Kidney epithelial cell (primary cell): ENCODE data around the gene DPP3. TPM values are rescaled to one million over a fixed set of nuclear protein-coding genes. Genes with fewer than 3 reads are reported as not detected.

ENCODE experiments used
- DNase-seq: peaks from one replicate; pipeline ENCODE4 v3.0.0-alpha.2; 2010; ENCODE audit warnings: low read depth
- H3K27me3 ChIP-seq: 2 replicates; pipeline ENCODE4 v1.6.0; 2011; ENCODE audit warnings: low read length; ENCODE audit not compliant: control insufficient read depth, insufficient read depth
- H3K36me3 ChIP-seq: 2 replicates; pipeline ENCODE4 v1.5.1; 2011; ENCODE audit warnings: low read length; ENCODE audit not compliant: control insufficient read depth, insufficient read depth
- H3K4me3 ChIP-seq: 2 replicates; pipeline ENCODE4 v1.5.1; 2011; ENCODE audit warnings: low read depth, mild to moderate bottlenecking, control low read depth, low read length
- CTCF ChIP-seq: IDR thresholded peaks from 2 replicates; pipeline ENCODE4 v1.5.1; 2011; ENCODE audit warnings: mild to moderate bottlenecking, moderate library complexity, low read length, control low read depth, inconsistent platforms; ENCODE audit not compliant: insufficient read depth, poor library complexity, severe bottlenecking
- total RNA-seq: library from RNA; depleted of rRNA; stranded (reverse); fragments of >200 nt; gene quantifications from 2 replicates; pipeline ENCODE4 v1.2.3, GENCODE V29; 2015

Gene DPP3
- total RNA-seq, 1 donor from 2014 or later = 84.6 TPM

GRCh38 chr11:66473608-66474515 is 6.4 kb upstream of the DPP3 start:
- no peaks in the 10 kb centered on the region for H3K36me3 ChIP-seq
- TF ChIP-seq CTCF = no peak
- no peak for DNase-seq

DNA sequence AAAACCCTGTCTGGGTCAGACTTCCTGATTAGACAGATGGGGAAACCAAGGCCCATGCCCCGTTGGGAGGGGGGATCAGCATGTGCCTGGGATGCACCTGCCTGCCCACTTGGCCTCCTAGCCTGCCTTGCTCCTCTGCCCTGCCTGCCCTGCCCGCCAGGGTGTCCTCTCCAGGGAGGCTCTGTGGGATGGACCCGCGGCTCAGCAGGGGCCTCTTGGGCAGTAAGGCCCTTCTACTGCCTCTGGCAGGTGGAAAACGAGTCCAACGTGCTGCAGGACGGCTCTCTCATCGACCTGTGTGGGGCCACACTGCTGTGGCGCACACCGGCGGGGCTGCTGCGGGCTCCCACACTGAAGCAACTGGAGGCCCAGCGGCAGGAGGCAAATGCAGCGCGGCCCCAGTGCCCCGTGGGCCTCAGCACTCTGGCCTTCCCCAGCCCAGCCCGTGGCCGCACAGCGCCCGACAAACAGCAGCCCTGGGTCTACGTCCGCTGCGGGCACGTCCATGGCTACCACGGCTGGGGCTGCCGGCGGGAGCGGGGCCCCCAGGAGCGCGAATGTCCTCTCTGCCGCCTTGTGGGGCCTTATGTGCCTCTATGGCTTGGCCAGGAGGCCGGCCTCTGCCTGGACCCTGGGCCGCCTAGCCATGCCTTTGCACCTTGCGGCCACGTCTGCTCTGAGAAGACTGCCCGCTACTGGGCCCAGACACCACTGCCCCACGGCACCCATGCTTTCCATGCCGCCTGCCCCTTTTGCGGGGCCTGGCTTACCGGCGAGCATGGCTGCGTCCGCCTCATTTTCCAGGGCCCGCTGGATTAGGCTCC is 4.7 kb upstream of the DPP3 start:
- no peak for DNase-seq
- Histone ChIP-seq H3K4me3 (no peak overlapping the region), H3K36me3 (no peaks in the 10 kb centered on the region), H3K27me3 (no peaks in the 10 kb centered on the region)
- no peak for TF ChIP-seq CTCF

More at GRCh38 chr11:66473608-66474515, 6.4 kb upstream of the DPP3 start:
- no peak overlapping the region for H3K4me3 ChIP-seq
- H3K27me3 ChIP-seq = no peaks in the 10 kb centered on the region

GRCh38 chr11:66476173-66476840 is 3.9 kb upstream of the DPP3 start:
- H3K4me3 ChIP-seq = no peak overlapping the region
- TF ChIP-seq CTCF = no peak

GRCh38 chr11:66476841-66477251 is 3.4 kb upstream of the DPP3 start:
- H3K27me3 ChIP-seq = no peaks in the 10 kb centered on the region
- H3K4me3 ChIP-seq = no peak overlapping the region
- DNase-seq = no peak
- TF ChIP-seq CTCF = no peak
- no peaks in the 10 kb centered on the region for H3K36me3 ChIP-seq

More at GRCh38 chr11:66476173-66476840, 3.9 kb upstream of the DPP3 start:
- no peaks in the 10 kb centered on the region for H3K27me3 ChIP-seq
- H3K36me3 ChIP-seq = no peaks in the 10 kb centered on the region
- DNase-seq = no peak

DNA sequence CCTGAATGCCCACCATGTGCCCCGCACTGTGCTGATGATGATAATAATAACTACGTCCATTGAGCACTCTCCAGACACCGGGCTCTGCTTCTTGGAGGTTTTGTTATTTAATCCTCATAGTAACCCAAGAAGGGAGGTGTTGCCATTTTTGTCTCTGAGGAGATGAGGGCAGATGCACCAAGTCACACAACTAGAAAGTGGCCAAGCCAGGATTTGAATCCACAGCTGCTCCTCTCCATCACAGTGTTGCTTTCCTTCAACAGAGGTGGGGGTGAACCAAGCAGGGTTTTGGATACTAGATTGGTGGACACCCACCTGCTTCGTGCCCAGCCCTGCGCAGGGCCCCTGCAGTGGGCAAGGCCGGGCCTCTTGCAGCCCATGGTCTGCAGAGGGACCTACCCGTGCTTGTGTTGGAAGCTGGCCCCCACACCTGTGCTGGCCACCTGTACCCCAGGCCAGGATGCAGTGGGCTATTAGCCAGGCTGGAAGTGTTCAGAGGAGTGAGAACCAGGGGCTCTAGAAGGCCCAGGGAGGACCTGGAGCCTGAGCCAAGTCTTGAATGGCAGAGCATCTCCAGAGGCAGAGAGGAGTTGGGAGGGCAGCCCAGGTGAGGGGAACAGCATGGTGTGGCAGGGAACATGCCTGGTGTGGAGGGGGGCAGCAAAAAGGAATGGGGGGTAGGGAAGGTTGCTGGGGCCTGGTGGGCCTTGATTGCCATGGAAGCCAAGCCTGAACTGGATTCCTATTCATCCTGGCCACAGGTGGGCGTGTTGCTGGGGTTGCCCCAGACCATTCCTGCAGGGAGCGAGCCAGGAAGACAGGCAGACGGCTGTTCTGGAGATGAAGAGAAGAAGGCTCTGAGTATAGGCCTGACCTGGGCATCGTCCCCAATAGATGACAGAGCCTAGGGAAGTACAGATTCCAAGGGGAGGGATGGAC is 2.7 kb upstream of the DPP3 start:
- Histone ChIP-seq H3K36me3 (no peaks in the 10 kb centered on the region), H3K4me3 (no peak overlapping the region), H3K27me3 (no peaks in the 10 kb centered on the region)
- DNase-seq = no peak
- no peak for TF ChIP-seq CTCF
